Trophoblast cell (in vitro differentiated cells and primary cell): ENCODE measurements around the gene PSMD6.

ENCODE experiments used
- DNase-seq, 2 donors: peaks; one replicate each; pipeline ENCODE4 v3.0.0-alpha.2; 2016
- H2AFZ ChIP-seq: 2 replicates; pipeline ENCODE4 v1.6.1; 2013; ENCODE audit warnings: low read length, moderate library complexity, mild to moderate bottlenecking; ENCODE audit not compliant: insufficient read depth, poor library complexity
- H2AK5ac ChIP-seq: 2 replicates; pipeline ENCODE4 v1.6.1; 2013; ENCODE audit warnings: mild to moderate bottlenecking, low read length
- H2BK120ac ChIP-seq: 2 replicates; pipeline ENCODE4 v1.6.1; 2013; ENCODE audit warnings: low read length, mild to moderate bottlenecking, moderate library complexity; ENCODE audit not compliant: insufficient read depth, poor library complexity
- H2BK12ac ChIP-seq: 2 replicates; pipeline ENCODE4 v1.6.1; 2013; ENCODE audit warnings: mild to moderate bottlenecking, low read length, moderate library complexity
- H2BK5ac ChIP-seq: 2 replicates; pipeline ENCODE4 v1.6.1; 2013; ENCODE audit warnings: low read length, low read depth, moderate library complexity, mild to moderate bottlenecking; ENCODE audit not compliant: poor library complexity
- H3K14ac ChIP-seq: 2 replicates; pipeline ENCODE4 v1.6.1; 2013; ENCODE audit warnings: mild to moderate bottlenecking, low read length
- H3K18ac ChIP-seq: 2 replicates; pipeline ENCODE4 v1.6.1; 2013; ENCODE audit warnings: mild to moderate bottlenecking, low read length
- H3K23ac ChIP-seq: 2 replicates; pipeline ENCODE4 v1.6.1; 2013; ENCODE audit warnings: low read length
- H3K27ac ChIP-seq: 2 replicates; pipeline ENCODE4 v1.5.1; 2013; ENCODE audit warnings: low read depth, mild to moderate bottlenecking, inconsistent platforms, low read length, moderate library complexity
- H3K27me3 ChIP-seq: 2 replicates; pipeline ENCODE4 v1.6.1; 2013; ENCODE audit warnings: inconsistent platforms, mild to moderate bottlenecking, low read length, moderate library complexity; ENCODE audit not compliant: insufficient read depth
- H3K36me3 ChIP-seq, 2 experiments: 1 replicate in 1 of 2; 2 replicates in 1 of 2; pipeline ENCODE4 v1.6.1; 2013; ENCODE audit warnings: low read length in 2 of 2, mild to moderate bottlenecking in 2 of 2, moderate library complexity in 1 of 2; ENCODE audit not compliant: insufficient read depth in 2 of 2, control insufficient read depth in 1 of 2
- H3K4ac ChIP-seq: 2 replicates; pipeline ENCODE4 v1.6.1; 2013; ENCODE audit warnings: low read depth, mild to moderate bottlenecking, low read length, moderate library complexity
- H3K4me1 ChIP-seq, 2 experiments: 1 replicate in 1 of 2; 2 replicates in 1 of 2; pipeline ENCODE4 v1.6.1; 2013; ENCODE audit warnings: low read length in 2 of 2, mild to moderate bottlenecking in 2 of 2, moderate library complexity in 1 of 2; ENCODE audit not compliant: insufficient read depth in 2 of 2, control insufficient read depth in 1 of 2
- H3K4me2 ChIP-seq: 2 replicates; pipeline ENCODE4 v1.6.1; 2013; ENCODE audit warnings: inconsistent platforms, mild to moderate bottlenecking, low read length, moderate library complexity
- H3K4me3 ChIP-seq: 2 replicates; pipeline ENCODE4 v1.5.1; 2013; ENCODE audit warnings: mild to moderate bottlenecking, low read depth, low read length, inconsistent platforms
- H3K79me1 ChIP-seq: one replicate; pipeline ENCODE4 v1.6.1; 2013; ENCODE audit warnings: low read length
- H3K79me2 ChIP-seq: 2 replicates; pipeline ENCODE4 v1.6.1; 2013; ENCODE audit warnings: low read length, mild to moderate bottlenecking; ENCODE audit not compliant: control insufficient read depth, insufficient read depth, poor library complexity
- H3K9ac ChIP-seq: 2 replicates; pipeline ENCODE4 v1.6.1; 2013; ENCODE audit warnings: mild to moderate bottlenecking, low read length
- H3K9me3 ChIP-seq: 2 replicates; pipeline ENCODE4 v1.6.1; 2013; ENCODE audit warnings: low read depth, mild to moderate bottlenecking, control low read depth, inconsistent platforms, low read length; ENCODE audit not compliant: insufficient read depth
- H4K12ac ChIP-seq: 2 replicates; pipeline ENCODE4 v1.6.1; 2013; ENCODE audit warnings: low read depth, mild to moderate bottlenecking, low read length, moderate library complexity
- H4K8ac ChIP-seq: 2 replicates; pipeline ENCODE4 v1.6.1; 2013; ENCODE audit warnings: low read depth, mild to moderate bottlenecking, low read length, moderate library complexity
- H4K91ac ChIP-seq: one replicate; pipeline ENCODE4 v1.6.1; 2013; ENCODE audit warnings: low read depth, mild to moderate bottlenecking, low read length, moderate library complexity
- WGBS: extraction: QIAGEN DNeasy Blood & Tissue Kit; methylation state at CpG from one replicate; pipeline ENCODE4 v1.1.7; 2013; ENCODE audit warnings: missing lambda C conversion rate; ENCODE audit not compliant: insufficient read length, insufficient coverage; ENCODE audit errors: extremely low coverage; 5-methylcytosine and 5-hydroxymethylcytosine counted together

The PSMD6 gene

GRCh38 chr3:63966007-63966406 is 57.3 kb downstream of the PSMD6 start:
- peaks cover 19% of the 10 kb centered on the region in 2 experiments for H3K4me1 ChIP-seq
- no peaks in the 10 kb centered on the region for H3K9me3 ChIP-seq
- H2AFZ ChIP-seq: no peak overlapping the region
- no peak overlapping the region for H3K27ac ChIP-seq
- no peak overlapping the region for H3K23ac ChIP-seq
- DNase-seq: no peak
- no peak overlapping the region for H3K14ac ChIP-seq
- H2BK12ac ChIP-seq: no peak overlapping the region
- H3K18ac ChIP-seq: no peak overlapping the region
- peaks cover 0 to 2% of the 10 kb centered on the region in 2 experiments for H3K36me3 ChIP-seq
- no peak overlapping the region for H4K12ac ChIP-seq
- H2BK120ac ChIP-seq: no peak overlapping the region
- peaks cover 2% of the 10 kb centered on the region for H3K79me1 ChIP-seq
- no peak overlapping the region for H4K91ac ChIP-seq
- no peak overlapping the region for H3K4me2 ChIP-seq
- H2AK5ac ChIP-seq: no peak overlapping the region
- no peaks in the 10 kb centered on the region for H3K27me3 ChIP-seq
- H2BK5ac ChIP-seq: no peak overlapping the region
- H3K9ac ChIP-seq: no peak overlapping the region
- WGBS: no CpG with 5 or more reads among the region's 4 CpGs
- H3K4me3 ChIP-seq: no peak overlapping the region
- H4K8ac ChIP-seq: no peak overlapping the region
- H3K79me2 ChIP-seq: no peaks in the 10 kb centered on the region
- H3K4ac ChIP-seq: no peak overlapping the region

- Histone ChIP-seq H3K79me1 (peaks cover 2% of the 10 kb centered on the region), H2BK120ac (no peak overlapping the region), H3K14ac (no peak overlapping the region), H2AK5ac (no peak overlapping the region), H2BK12ac (no peak overlapping the region), H3K27me3 (no peaks in the 10 kb centered on the region), H3K4me3 (no peak overlapping the region), H3K36me3 (peaks cover 0 to 2% of the 10 kb centered on the region in 2 experiments), H4K8ac (no peak overlapping the region), H3K4me1 (peaks cover 14% of the 10 kb centered on the region in 2 experiments), H3K18ac (no peak overlapping the region), H3K4me2 (no peak overlapping the region), H3K23ac (no peak overlapping the region), H3K4ac (no peak overlapping the region), H2BK5ac (peak overlapping the region; percentile 14), H3K27ac (peak overlapping the region; percentile 51), H4K12ac (no peak overlapping the region), H3K9ac (no peak overlapping the region), H4K91ac (no peak overlapping the region), H3K79me2 (no peaks in the 10 kb centered on the region), H2AFZ (no peak overlapping the region), H3K9me3 (no peaks in the 10 kb centered on the region)
- DNase-seq: peak; percentile 50 to 70
- WGBS: no CpG with 5 or more reads among the region's 6 CpGs
Observed at GRCh38 chr3:63964681-63965485, 58.4 kb downstream of the PSMD6 start.

- Histone ChIP-seq H3K4me3 (no peak overlapping the region), H2BK5ac (no peak overlapping the region), H3K27me3 (no peaks in the 10 kb centered on the region), H3K9me3 (no peaks in the 10 kb centered on the region), H3K36me3 (peaks cover 0 to 2% of the 10 kb centered on the region in 2 experiments), H4K8ac (no peak overlapping the region), H3K27ac (no peak overlapping the region), H3K4ac (no peak overlapping the region), H3K14ac (no peak overlapping the region), H4K91ac (no peak overlapping the region), H3K18ac (no peak overlapping the region), H3K79me1 (peaks cover 2% of the 10 kb centered on the region), H2AFZ (no peak overlapping the region), H4K12ac (no peak overlapping the region), H2BK12ac (no peak overlapping the region), H2BK120ac (no peak overlapping the region), H3K79me2 (no peaks in the 10 kb centered on the region), H3K9ac (no peak overlapping the region), H3K4me2 (no peak overlapping the region), H2AK5ac (no peak overlapping the region), H3K4me1 (peaks cover 14% of the 10 kb centered on the region in 2 experiments), H3K23ac (peak overlapping the region; percentile 15)
- no peak for DNase-seq
- WGBS: no CpG with 5 or more reads among the region's 1 CpG
Observed at GRCh38 chr3:63963496-63963895, 59.8 kb downstream of the PSMD6 start.

- no CpG with 5 or more reads among the region's 2 CpGs for WGBS
- Histone ChIP-seq H3K27ac (no peak overlapping the region), H3K9me3 (no peaks in the 10 kb centered on the region), H2AK5ac (no peak overlapping the region), H2BK120ac (no peak overlapping the region), H3K9ac (no peak overlapping the region), H4K12ac (no peak overlapping the region), H3K4me1 (peaks cover 7 to 8% of the 10 kb centered on the region in 2 experiments), H3K4me3 (no peak overlapping the region), H3K36me3 (no peaks in the 10 kb centered on the region), H3K18ac (no peak overlapping the region), H4K8ac (no peak overlapping the region), H3K23ac (no peak overlapping the region), H2BK12ac (no peak overlapping the region), H4K91ac (no peak overlapping the region), H3K14ac (no peak overlapping the region), H2BK5ac (no peak overlapping the region), H3K27me3 (no peaks in the 10 kb centered on the region), H3K79me2 (no peaks in the 10 kb centered on the region), H2AFZ (no peak overlapping the region), H3K4ac (no peak overlapping the region), H3K4me2 (no peak overlapping the region), H3K79me1 (peaks cover 2% of the 10 kb centered on the region)
- peak; percentile 38 to 84 for DNase-seq
Observed at GRCh38 chr3:63961891-63962290, 61.4 kb downstream of the PSMD6 start.
